ENCODE measurements around the gene TFF3. TPM values are rescaled to one million over a fixed set of nuclear protein-coding genes. Genes with fewer than 3 reads are reported as not detected.

Gene TFF3
- total and polyA plus RNA-seq, 7 donors = 0.92 to 3.3 (median 2.1) TPM

DNA sequence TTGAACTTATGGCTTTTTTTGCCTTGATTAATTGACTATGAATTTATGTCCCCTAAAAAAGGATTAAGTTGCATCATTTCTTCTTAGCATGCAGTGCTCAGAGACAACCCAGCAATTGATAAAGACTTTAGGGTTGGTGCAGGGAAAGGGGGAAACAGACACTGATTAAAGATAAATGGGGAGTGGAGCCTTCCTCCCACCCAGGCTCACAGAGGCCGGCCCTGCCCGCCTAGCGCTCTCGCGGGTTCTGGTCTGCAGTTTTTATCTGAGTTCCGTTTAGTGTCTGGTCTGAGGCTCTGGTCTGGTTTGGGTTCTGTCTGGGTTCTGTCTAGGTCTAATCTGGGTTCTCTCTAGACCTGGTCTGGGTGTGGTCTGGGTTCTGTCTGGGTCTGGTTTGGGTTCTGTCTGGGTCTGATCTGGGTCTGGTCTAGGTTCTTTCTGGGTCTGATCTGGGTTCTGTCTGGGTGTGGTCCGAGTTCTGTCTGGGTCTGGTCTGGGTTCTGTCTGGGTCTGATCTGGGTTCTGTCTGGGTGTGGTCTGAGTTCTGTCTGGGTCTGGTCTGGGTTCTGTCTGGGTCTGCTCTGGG lies 48.1 kb downstream of the TFF3 start:
- DNase-seq (no peak), ATAC-seq (no peak)
- H3K27ac ChIP-seq = no peak overlapping the region
- peaks cover 11% of the 10 kb centered on the region for H3K4me1 ChIP-seq
- no peaks in the 10 kb centered on the region for H3K27me3 ChIP-seq (ENCODE audit: insufficient read depth in 3 of 3, low read length in 2 of 3)
- no peaks in the 10 kb centered on the region for H3K9me3 ChIP-seq
- 78 to 86% (median 81%) methylated on average over 7 of the region's 7 CpGs for WGBS, 3 donors
- intact Hi-C loops (cut with DNase I) = no loop called here
- TF ChIP-seq, protein P1, sequence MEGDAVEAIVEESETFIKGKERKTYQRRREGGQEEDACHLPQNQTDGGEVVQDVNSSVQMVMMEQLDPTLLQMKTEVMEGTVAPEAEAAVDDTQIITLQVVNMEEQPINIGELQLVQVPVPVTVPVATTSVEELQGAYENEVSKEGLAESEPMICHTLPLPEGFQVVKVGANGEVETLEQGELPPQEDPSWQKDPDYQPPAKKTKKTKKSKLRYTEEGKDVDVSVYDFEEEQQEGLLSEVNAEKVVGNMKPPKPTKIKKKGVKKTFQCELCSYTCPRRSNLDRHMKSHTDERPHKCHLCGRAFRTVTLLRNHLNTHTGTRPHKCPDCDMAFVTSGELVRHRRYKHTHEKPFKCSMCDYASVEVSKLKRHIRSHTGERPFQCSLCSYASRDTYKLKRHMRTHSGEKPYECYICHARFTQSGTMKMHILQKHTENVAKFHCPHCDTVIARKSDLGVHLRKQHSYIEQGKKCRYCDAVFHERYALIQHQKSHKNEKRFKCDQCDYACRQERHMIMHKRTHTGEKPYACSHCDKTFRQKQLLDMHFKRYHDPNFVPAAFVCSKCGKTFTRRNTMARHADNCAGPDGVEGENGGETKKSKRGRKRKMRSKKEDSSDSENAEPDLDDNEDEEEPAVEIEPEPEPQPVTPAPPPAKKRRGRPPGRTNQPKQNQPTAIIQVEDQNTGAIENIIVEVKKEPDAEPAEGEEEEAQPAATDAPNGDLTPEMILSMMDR (IDR thresholded peaks at IDR 0.05) = no peak
- H3K36me3 ChIP-seq (ENCODE audit: insufficient read depth in 1 of 2, low read depth in 1 of 2) = peaks cover 0 to 1% of the 10 kb centered on the region in 2 donors
- no peak overlapping the region for H3K4me3 ChIP-seq

- 64 to 74% (median 68%) methylated on average over 12 of the region's 12 CpGs for WGBS, 3 donors
- Histone ChIP-seq H3K9me3 (no peaks in the 10 kb centered on the region), H3K27me3 (ENCODE audit: insufficient read depth in 3 of 3, low read length in 2 of 3) (no peaks in the 10 kb centered on the region), H3K4me1 (peaks cover 11% of the 10 kb centered on the region), H3K36me3 (ENCODE audit: insufficient read depth in 1 of 2, low read depth in 1 of 2) (no peaks in the 10 kb centered on the region), H3K4me3 (no peak overlapping the region), H3K27ac (no peak overlapping the region)
- intact Hi-C loops (cut with DNase I) = no loop called here
- TF ChIP-seq, protein P1 (IDR thresholded peaks at IDR 0.05) = no peak
- DNase-seq (peak in 1 of 2 donors; percentile 39), ATAC-seq (no peak)
Observed at GRCh38 chr21:42265231-42265812, 49.9 kb downstream of the TFF3 start.

DNA sequence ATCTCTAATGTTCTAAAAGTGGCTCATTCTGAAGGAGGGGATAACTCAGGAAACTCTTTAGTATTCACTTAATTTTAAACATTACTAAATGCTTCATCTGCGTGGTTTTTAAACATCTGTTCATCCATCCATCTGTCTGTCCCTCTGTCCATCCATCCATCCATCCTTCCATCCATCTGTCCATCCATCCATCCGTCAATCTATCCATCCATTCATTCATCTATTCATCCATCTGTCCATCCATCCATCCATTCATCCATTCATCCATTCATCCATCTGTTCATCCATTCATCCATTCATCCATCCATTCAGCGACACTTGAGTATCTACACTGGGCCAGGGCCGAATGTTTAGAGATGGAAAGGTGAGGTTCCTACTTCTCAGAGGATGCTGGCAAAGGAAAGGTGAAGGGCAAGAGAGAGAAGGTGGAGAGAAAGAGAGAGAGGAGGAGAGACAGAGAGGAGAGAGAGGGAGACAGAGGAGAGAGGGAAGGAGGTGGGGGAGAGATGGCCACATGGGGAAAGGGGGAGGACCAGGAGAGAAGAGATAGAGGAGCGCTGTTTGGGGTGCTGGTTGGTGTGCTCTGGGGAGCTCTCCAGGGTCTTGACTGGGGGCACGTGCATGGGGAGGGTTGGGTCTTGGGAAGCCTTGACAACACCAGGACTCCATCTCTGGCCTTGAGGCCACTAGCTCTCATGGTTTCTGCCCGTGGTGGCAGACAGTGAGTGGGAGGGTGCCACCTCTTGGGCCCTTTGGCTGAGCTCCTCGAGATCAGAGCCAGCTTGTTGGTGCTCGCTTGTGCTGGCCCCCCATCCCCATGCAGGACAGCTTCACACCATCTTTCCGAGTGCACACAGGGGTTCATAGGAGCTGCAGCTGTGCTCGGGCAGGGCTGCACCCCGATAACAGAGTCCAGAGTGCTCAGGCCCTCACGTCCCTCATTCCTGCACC lies 50.7 kb downstream of the TFF3 start:
- peak overlapping the region; percentile 69 for H3K27ac ChIP-seq
- TF ChIP-seq, protein P1 (IDR thresholded peaks at IDR 0.05) = no peak
- WGBS, 3 donors = 70 to 87% (median 71%) methylated on average over 12 to 13 of the region's 13 CpGs
- no peaks in the 10 kb centered on the region for H3K27me3 ChIP-seq (ENCODE audit: insufficient read depth in 3 of 3, low read length in 2 of 3)
- H3K4me3 ChIP-seq = no peak overlapping the region
- DNase-seq = peak in 1 of 2 donors; percentile 26
- peaks cover 11% of the 10 kb centered on the region for H3K4me1 ChIP-seq
- intact Hi-C loops (cut with DNase I) = no loop called here
- no peaks in the 10 kb centered on the region for H3K9me3 ChIP-seq
- no peak for ATAC-seq
- no peaks in the 10 kb centered on the region for H3K36me3 ChIP-seq (ENCODE audit: insufficient read depth in 1 of 2, low read depth in 1 of 2)

DNA sequence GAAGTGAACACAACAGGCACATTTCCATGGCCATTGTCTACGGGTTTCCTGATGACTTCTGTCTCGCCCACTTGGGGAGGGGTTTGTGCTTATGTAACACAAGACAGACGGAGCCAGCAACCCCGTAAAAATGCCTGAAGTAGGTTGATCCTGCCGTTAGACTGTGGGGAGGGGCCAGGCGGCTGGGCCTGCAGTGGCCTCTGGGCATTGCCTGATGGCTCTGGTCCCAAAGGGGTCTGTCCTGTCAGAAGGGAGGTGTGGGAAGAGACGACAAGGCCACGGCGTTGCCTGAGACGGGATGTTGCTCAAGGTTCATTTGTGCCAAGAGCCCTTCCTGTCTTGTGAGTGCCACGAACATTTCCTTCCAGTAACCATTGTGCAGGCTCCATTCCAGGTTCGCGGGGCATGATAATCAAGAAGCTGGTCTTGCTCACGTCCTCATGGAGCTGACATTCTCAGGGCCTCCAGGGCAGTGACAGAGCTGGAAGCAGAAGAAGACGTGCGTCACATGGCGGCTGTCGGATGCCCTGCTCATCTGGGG lies 51.5 kb downstream of the TFF3 start:
- 64 to 69% (median 64%) methylated on average over 18 of the region's 18 CpGs for WGBS, 3 donors
- Histone ChIP-seq H3K9me3 (no peaks in the 10 kb centered on the region), H3K4me1 (peaks cover 18% of the 10 kb centered on the region), H3K27ac (peak overlapping the region; percentile 69), H3K27me3 (ENCODE audit: insufficient read depth in 3 of 3, low read length in 2 of 3) (no peaks in the 10 kb centered on the region), H3K4me3 (no peak overlapping the region), H3K36me3 (ENCODE audit: insufficient read depth in 1 of 2, low read depth in 1 of 2) (no peaks in the 10 kb centered on the region)
- DNase-seq (peak; percentile 56 to 64), ATAC-seq (peak in 3 of 4 donors; percentile 11 to 49 (median 47))
- intact Hi-C loops (cut with DNase I) = no loop called here
- TF ChIP-seq, protein P1 (IDR thresholded peaks at IDR 0.05) = no peak
